ENCODE results near the gene HLA-DRB5.
"Not testable (repeated sequence)": the region's sequence is repeated elsewhere in the genome, so short reads cannot be mapped to it uniquely, and the experiment has no call there.

HLA-DRB5 gene

DNA sequence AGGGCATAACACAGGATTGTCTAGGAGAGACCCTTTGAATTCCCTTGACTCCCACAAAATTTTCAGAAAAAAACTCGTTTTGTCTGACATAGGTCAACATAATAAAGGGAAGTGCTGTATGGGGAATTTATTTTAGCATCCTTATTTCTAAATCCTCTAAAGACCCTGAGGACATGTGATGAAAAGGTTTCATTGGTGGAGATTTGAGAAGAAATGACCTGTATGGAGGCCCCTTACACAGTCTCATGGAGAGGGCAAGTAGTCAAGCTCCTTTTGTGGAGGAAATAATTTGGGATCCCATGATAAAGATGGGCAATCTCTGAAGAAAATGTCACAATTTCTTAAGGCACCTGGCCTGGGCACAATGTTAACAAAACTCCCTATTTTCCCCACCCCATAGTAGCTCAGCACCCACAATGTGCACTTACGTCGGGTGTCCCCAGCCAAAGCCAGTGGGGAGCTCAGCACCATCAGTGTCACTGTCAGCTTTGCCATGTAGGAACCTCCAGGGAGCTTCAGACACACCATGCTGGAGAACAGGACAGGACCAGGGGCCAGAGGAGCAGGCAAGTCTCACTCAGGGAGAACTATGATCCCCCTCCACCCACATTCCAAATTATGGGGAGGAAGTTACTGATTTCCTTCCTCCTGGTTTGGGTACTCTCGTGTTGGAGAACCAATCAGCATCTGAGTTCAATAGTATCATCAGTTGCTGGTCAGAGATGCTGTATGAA is at the start of gene HLA-DRB5:
Gene HLA-DRB5, minus strand, starts transcription at position 591 of the 734 bp plus-strand sequence. Its CDS starts 63 bp downstream, at position 528.
- no peak for DNase-seq

DNA sequence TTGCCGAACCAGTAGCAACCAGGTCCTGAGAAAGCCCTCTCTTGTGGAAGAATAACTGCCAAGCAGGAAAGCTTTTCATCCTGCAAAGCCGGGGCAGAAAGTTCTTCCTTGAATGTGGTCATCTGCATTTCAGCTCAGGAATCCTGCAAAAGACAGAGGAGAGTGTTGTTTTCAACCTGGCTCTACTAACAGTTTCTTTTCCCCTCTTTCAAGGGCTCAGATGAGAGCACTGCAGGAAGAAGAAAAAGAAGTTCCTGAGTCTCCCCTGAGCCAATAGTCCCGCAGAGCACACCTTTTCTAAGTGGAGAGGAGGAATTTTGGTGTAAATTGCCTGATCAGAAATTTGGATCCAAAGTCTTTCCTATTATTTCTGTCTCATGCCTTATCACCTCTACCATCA is 48.9 kb upstream of the HLA-DRB5 start:
- DNase-seq = no peak

DNA sequence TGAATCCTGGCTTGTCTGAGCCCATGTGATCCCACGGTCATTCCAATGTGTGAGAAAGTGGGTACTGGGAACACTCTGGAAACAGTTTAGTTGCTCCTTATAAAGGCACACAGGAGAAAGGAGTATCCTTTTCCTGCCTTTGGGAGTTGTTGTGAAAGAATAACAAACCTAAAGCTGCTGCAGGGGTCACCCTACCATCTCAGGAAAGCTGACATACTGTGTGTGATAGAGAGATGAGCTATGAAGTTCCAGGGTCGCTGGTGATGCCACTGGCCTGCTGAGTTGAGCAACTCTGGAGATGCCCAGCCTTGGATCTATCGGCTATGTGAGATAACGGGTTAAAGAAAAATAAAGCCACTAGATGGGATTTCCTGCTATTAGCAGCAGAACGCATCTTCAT is 47.4 kb upstream of the HLA-DRB5 start:
- not testable (repeated sequence) for DNase-seq

DNA sequence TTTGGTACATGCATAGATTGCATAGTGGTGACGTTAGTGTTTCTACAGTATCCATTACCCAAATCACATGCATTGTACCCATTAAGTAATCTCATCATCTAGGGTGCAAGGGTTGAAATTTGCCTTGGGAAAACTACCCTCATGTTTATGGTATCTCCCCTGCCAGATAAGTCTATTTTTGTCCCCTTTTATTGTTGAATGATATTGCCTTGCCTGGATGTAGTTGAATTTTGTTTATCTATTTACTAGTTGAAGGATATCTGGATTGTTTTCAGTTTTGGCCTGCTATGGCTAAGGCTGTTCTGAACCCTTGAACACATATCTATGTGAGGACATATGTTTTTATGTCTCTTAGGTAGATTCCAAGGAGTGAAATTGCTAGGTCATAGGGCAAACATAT is 46.2 kb upstream of the HLA-DRB5 start:
- DNase-seq = no peak

DNA sequence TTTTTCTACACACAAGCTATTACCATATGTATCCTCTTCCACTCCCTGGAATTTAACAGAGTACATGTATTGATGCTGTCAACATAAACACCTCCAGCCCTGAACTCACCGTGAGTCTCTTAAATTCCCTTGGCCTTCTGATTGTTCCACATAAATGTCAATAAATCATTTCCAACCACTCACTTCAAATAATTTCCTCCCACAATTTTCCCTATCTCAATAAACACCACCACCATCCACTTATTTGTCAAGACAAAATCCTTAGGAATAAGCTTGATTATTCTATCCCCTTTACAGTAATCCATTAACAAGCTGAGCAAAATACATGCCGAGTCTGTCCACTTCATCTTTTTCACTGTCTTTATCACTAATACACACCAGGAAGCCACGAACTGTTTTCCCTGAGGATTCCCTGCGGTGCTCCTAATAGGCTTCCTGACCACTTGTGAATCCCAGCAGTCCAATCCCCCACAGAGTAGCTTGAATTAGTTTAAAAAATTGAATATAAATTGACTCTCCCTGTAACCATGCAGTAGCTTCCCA is 40.3 kb upstream of the HLA-DRB5 start:
- no peak for DNase-seq

DNA sequence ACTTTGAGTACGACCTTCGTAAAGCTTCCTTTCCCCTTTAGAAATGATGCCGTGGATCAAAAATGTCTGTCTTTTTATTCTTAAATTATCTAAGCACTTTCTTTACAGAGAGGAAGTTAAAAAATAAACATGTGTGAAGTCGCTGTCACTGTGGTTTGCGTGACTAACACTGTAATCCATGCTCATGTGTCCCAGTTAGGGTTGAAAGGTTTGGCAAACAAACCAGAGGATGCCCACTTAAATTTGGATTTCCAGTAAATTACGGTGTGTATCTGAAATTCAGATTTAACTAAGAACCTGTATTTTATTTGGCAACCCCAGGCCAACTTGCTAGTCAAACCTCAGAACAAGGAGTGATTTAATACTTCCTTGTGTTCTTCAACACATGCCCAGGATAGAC is 38.5 kb upstream of the HLA-DRB5 start:
- no peak for DNase-seq

DNA sequence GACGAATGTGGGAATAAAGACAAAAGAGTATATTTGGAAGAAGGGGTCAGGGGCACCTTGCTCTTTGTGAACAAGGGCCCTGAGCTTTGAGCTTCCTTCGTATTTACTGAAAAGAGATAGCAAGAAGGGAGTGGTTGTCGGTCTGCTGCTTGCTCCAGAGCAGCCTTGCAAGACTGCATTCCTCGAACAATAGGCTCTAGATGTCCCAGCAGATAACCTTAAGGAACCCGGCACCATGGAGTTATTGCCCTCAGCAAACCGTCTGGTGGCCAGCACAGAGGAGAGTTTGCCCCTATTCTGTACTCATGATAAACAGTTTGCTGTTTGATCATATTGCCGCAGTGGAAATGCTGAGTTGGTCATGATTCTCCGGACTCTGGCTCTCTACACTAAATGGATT is 36.9 kb upstream of the HLA-DRB5 start:
- no peak for DNase-seq

DNA sequence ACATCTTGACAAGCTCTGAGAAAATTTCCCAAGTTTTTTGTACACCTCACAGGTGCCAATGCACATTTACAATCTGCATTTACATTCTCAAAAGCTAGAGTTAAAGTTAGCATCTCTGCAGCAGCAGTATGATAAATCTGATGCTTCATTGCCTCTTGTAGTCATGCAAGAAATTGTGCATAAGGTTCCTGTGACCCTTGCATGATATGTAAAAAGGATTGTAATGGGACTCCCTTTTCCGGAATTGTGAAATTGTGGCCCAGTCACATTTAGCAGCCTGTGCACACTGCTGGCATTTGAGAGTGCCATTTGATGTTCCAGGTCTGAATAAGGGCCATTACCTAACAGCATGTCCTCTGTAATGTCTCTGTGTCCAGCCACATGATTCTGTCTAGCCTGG is 35.4 kb upstream of the HLA-DRB5 start:
- no peak for DNase-seq

DNA sequence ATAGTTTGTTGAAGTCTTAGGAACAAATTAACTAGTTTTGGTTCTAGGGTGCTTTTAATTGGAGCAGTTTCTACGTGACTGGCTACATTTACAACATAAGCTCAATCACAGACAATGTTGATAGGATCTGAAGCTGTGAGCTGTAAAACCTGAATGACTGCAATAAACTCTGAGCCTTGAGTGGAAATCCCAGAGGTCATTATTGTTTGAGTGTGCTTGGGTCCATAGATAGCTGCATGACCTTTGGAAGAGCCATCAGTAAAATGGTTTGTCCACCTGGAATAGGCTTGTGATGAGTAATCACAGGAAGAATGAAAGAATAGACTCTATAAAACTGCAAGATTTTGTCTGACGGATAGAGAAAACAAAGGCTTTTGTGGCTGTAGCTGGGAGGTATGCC is 32.9 kb upstream of the HLA-DRB5 start:
- no peak for DNase-seq

DNA sequence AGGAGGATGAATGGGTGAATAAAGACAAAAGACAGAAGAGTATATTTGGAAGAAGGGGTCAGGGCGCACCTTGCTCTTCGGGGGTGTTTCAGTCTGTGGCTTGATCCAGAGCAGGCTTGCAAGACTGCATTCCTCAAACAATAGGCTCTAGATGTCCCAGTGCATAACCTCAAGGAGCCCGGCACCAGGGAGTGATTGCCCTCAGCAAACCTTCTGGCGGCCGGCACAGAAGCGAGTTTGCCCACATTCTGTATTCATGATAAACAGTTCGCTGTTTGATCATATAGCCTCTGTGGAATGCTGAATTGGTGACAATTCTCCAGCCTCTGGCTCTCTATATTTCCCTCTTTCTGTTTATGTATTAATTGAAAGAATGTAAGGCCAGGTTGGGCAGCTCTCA is 29.7 kb upstream of the HLA-DRB5 start:
- DNase-seq = no peak

DNA sequence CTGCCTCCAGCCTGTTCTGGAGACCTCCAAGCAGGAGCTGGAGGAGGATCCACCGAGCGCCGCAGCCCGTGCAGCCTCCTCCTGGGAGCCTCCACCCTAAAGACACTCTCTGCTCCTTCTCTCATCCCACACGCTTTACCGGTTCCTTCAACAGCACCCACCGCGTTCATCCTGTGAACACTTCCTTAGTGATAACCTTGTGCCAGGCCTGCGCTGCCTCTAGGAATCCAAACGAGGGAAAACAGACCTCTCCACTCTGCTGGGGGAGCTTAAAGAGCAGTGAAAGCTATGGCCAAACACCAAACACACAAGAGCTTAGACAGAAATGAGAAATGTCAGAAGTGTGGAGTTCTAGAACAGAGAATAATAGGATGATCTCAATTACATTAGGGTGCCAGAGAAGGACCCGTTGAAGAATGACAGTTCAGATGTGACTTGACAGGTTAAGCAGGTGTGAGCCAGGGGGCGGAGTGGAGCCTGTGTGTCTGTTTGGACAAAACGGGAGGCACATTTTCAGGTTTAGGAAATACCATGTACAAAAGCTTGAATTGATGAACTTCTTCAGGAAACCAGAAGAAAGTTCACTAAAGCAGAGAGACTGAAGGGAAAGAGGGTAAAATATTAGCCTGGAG is 28.5 kb upstream of the HLA-DRB5 start:
- DNase-seq = no peak

DNA sequence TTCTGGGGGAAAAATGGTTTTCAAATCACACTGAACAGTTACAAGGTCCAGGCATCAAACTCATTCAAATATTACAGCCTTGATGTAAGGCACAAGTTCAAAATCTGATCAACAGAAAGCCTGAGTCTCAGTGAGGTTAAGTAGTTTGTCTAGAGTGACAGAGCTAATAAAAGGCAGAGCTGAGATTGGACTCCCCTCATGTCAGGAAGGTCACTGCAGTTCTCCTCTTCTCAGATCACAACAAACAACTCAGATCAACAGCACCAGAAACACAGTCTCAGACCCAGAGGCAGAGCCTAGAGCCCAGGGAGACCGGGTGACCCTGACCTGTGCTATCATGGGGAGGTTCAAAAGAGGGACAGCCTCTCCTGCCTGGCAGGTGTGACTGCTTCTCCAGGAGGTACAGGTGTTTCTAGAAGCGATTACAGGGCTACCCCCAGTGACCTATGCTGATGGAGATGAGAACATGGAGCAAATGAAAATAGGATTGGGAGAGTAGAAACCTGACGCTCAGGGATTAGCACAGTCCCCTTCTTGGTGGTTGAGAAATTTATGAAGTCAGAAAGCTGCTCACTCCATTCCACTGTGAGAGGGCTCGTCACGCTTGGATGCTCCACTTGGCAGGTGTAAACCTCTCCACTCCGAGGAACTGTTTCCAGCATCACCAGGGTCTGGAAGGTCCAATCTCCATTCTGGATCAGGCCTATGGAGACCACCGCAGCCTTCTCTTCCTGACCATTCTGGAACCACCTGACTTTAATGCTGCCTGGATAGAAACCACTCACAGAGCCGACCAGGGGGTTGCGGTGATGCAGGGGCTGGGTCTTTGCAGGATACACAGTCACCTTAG is 24.3 kb upstream of the HLA-DRB5 start:
- no peak for DNase-seq

DNA sequence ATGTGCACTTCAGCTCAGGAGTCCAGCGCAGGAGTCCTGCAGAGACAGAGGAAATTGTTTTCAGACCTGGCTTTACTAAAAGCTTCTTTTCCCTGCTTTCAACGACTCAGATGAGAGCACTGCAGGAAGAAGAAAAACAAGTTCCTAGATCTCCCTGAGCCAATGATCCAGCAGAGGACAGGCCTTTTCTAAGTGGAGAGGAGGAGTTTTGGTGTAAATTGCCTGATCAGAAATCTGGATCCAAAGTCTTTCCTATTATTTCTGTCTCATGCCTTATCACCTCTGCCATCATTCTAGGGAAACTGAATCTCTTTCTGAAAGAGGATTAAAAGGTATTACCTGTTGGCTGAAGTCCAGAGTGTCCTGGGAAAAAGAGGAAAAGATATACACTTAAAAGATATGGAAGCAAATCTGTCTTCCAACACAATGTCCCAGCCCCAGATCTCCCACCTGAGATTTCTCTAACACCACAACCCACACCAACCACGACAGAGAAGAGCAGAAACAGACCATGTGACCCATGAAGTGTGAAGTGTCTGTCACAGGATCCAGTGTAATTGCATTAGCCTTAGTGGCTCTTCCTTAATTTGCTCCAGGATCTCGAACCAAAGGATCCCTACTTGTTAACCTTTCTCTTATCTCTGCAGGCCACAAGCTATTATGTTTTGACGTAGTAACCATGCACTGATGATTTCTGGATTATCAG is 23.1 kb upstream of the HLA-DRB5 start:
- no peak for DNase-seq

DNA sequence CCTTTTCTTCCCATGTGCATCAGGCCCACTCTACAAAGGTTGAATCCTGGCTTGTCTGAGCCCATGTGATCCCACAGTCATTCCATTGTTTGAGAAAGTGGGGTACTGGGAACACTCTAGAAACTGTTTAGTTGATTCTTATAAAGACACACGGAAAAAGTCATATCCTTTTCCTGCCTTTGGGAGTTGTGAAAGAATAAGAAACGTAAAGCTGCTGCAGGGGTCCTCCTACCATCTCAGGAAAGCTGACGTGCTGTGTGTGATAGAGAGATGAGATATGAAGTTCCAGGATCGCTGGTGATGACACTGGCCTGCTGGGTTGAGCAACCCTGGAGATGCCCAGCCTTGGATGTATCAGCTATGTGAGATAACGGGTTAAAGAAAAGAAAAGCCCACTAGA is 21.3 kb upstream of the HLA-DRB5 start:
- DNase-seq = no peak

DNA sequence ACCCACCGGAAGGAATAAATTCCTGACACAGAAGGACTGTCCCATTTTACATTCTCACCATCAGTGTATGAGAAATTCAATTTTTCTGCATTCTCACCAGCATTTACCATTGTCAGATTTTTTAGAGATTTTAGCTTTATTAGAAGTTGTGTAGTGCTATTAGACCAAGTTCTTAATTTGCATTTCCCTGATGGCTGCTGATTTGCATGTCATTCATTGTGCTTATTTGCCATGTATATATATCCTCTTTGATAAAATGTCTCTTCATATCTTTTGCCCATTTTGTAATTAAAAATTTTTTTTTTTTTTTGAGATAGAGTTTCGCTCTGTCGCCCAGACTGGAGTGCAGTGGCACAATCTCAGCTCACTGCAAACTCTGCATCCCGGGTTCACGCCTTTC is 9.8 kb upstream of the HLA-DRB5 start:
- DNase-seq = no peak

DNA sequence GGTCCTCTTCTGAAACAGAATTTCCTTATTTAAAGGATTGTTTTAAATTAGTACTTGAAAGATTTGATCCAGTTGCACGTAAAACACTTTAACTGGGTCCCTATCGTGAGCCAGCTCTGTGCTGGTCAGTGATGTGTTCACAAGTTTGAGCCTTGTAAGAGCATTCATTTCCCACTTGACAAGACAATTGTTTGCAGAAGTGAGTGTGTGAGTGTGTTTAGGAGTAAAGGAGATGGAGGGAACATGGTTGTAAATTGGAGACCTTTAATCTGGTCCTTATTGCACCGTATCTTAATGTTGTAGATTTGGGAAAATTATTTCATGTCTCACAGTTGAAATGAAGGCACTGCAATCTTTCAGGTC is 325 bp upstream of the HLA-DRB5 start:
- not testable (repeated sequence) for DNase-seq

DNA sequence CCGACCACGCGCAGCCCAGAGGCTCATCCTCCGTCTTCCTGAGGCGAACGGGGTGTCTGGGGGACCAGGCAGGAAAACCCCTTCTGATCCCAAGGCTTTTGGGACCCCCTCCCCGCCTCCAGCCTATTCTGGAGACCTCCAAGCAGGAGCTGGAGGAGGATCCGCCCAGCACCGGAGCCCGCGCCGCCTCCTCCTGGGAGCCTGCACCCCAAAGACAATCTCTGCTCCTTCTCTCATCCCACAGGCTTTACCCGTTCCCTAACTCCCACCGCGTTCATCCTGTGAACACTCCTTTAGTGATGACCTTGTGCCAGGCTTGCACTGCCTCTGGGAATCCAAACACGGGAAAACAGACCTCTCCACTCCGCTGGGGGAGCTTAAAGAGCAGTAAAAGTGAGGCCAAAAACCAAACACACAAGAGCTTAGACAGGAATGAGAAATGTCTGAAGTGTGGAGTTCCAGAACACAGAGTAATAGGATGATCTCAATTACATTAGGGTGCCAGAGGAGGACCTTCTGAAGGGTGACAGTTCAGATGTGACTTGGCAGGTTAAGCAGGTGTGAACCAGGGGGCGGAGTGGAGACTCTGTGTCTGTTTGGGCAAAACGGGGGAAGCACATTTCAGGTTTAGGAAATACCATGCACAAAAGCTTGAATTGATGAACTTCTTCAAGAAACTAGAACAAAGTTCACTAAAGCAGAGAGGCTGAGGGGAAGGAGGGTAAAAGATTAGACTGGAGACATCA is 7.6 kb downstream of the HLA-DRB5 start:
- no peak for DNase-seq

DNA sequence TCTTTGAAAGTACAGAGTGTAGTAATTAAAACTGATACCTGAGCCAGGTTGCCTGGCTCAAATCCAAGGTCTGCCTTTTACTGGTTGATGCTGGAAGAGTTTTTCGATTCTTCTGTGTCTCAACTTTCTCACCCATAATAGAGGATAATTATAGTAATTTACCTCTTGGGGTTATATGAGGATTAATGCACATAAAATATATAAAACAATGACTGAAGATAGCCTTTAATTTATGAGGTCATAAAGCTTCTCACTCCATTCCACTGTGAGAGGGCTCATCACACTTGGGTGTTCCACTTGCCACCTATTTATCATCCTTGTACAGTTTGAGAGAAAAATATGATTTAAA is 10.2 kb downstream of the HLA-DRB5 start:
- DNase-seq = no peak

DNA sequence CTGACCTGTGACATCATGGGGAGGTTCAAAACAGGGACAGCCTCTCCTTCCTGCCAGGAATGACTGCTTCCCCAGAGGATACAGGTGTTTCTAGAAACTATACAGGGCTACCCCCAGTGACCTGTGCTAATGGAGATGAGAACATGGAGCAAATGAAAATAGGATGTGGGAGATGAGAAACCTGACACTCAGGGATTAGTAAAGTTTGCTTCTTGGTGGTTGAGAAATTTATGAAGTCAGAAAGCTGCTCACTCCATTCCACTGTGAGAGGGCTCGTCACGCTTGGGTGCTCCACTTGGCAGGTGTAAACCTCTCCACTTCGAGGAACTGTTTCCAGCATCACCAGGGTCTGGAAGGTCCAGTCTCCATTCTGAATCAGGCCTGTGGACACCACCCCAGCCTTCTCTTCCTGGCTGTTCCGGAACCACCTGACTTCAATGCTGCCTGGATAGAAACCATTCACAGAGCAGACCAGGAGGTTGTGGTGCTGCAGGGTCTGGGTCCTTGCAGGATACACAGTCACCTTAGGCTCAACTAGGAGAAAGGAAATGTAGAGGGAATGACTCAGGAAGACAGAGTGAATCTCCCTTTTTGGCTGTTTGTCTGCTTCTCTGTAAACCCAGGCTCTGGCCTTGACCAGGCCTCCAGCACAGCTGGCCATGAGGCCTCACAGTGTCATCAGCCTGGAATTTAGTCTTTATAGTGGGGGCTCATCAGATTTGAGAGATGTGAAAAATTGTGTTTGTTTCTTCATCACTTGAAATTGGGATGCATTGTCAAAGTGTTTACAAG is 10.8 kb downstream of the HLA-DRB5 start:
- DNase-seq = no peak

DNA sequence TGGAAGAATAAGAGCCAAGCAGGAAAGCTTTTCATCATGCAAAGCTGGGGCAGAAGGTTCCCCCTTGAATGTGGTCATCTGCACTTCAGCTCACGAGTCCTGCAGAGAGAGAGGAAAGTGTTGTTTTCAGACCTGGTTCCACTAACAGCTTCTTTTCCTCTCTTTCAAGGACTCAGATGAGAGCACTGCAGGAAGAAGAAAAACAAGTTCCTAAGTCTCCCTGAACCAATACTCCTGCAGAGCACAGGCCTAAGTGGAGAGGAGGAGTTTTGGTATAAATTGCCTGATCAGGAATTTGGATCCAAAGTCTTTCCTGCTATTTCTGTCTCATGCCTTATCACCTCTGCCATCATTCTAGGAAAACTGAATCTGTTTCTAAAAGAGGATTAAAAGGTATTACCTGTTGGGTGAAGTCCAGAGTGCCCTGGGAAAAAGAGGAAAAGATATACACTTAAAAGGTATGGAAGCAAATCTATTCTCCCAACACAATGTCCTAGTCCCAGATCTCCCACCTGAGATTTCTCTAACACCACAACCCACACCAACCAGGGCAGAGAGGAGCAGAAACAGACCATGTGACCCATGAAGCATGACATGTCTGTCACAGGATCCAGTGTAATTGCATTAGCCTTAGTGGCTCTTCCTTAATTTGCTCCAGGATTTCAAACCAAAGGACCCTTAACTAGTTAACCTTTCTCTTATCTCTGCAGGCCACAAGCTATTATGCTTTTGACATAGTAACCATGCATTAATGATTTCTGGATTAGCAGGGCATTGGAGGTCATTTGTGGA is 12.2 kb downstream of the HLA-DRB5 start:
- no peak for DNase-seq

DNA sequence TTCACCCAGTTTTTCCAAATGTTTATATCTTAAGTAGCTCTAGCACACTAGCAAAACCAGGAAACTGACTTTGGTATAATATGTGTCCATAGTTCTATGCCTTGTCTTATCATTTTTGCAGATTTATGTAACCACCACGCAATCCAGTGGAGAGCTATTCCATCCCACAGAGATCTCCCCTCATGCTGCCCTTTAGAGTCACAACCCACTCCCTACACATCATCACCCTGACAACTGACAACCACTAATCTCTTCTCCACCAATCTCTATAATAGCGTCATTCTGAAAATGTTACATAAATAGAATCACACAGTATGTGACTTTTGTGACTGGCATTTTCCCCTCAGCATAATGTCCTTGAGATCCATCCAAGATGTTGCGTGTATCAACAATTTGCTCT is 29.1 kb downstream of the HLA-DRB5 start:
- no peak for DNase-seq
